ENCODE data around the gene CLPTM1. TPM values are rescaled to one million over a fixed set of nuclear protein-coding genes. Genes with fewer than 3 reads are reported as not detected.

CLPTM1 gene
- 51.3 and 58.8 TPM in 2 replicates for total RNA-seq

GRCh38 chr19:44954649-44955504 is at the start of gene CLPTM1:
CLPTM1 (plus strand) TSS chr19:44955380; CDS start chr19:44955396, 16 bp downstream.

GRCh38 chr19:44905437-44906160 is 49.6 kb upstream of the CLPTM1 start, which contains the start of gene APOE:
APOE (plus strand) TSS chr19:44905796; CDS start chr19:44906625, 829 bp downstream.

GRCh38 chr19:44914433-44915206 is 40.6 kb upstream of the CLPTM1 start, which contains the start of gene APOC1:
APOC1 (plus strand) TSS chr19:44914608; CDS start chr19:44914892, 284 bp downstream.

GRCh38 chr19:44942067-44942571 is 13.1 kb upstream of the CLPTM1 start, which contains the start of gene APOC4:
APOC4 (plus strand) TSS chr19:44942237; CDS start chr19:44942278, 41 bp downstream.

GRCh38 chr19:45001087-45001739 is 46.0 kb downstream of the CLPTM1 start, which contains the start of gene RELB:
RELB (plus strand) TSS chr19:45001464; CDS start chr19:45001580, 116 bp downstream.

DNA sequence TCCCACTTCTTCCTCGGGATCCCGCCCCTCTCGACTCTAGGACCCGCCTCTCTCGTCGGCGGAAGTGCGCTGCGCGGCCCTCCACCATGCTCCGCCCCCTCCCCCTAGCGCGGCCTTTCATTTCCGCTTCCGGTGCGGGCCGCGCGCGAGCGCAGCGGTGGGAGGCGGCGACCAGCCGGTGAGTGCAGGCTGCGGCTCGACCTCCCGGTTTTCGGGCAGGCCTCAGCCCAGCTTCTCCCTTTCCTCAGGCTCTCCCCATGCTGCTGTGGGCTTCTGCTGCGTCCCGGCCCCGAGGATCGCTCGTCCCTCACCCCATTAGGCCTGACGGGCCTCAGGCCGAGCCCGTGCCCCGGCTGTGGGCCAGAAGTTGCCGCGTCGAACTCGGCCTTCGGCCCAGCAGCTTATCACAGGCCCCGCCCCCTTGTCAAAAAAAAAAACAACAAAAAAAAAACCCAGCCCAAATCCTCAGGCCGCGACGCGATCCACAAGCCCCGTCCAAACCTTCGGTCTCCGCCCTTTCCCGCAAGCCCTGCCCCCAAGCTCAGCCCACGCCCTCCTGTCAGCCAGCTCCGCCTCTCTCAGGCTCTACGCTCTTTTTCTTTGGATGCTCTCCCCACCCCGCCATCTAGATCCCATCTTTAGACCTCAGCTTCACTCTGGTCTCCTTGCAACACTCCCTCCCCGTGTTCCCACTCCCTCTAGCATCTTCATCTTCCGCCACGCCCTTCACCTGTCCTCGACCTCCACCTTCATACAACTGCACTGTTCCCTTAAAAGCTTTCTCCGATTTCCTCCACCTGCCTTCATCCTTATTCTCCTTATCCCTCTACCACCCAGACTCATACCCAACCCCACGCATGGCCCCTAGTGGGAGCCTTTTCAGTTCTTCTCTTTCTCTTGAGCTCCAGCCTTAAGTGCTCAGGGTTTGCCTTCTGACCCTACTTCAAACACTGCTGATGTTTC is 84.0 kb downstream of the CLPTM1 start, which contains the start of gene CLASRP:
Gene CLASRP, plus strand, starts transcription at position 115 of the 963 bp plus-strand sequence. CDS start 1,168 bp downstream, outside the sequence.

Other genes with a start within 250 kb of the CLPTM1 start
- 4.8 and 5.6 TPM in 2 replicates for gene BCL3, start 206.7 kb upstream of the CLPTM1 start, total RNA-seq
- gene CBLC, start 177.5 kb upstream of the CLPTM1 start, total RNA-seq = not detected in 2 replicates
- 29.4 and 41.2 TPM in 2 replicates for gene BCAM, start 146.3 kb upstream of the CLPTM1 start, total RNA-seq
- gene NECTIN2, start 109.1 kb upstream of the CLPTM1 start, total RNA-seq = 141 and 176 TPM in 2 replicates
- 88.1 and 88.8 TPM in 2 replicates for gene TOMM40, start 64.1 kb upstream of the CLPTM1 start, total RNA-seq
- 0.67 and 0.98 TPM in 2 replicates for gene APOE, start 49.6 kb upstream of the CLPTM1 start, total RNA-seq
- 0.33 and 0.86 TPM in 2 replicates for gene APOC1, start 40.8 kb upstream of the CLPTM1 start, total RNA-seq
- not detected in 2 replicates for gene APOC4, start 13.1 kb upstream of the CLPTM1 start, total RNA-seq
- not detected in 2 replicates for gene APOC2, start 9.3 kb upstream of the CLPTM1 start, total RNA-seq
- gene RELB, start 46.1 kb downstream of the CLPTM1 start, total RNA-seq = 12.4 and 14.7 TPM in 2 replicates
- gene CLASRP, start 83.7 kb downstream of the CLPTM1 start, total RNA-seq = 19.6 and 31.4 TPM in 2 replicates
- 0.33 and 0.48 TPM in 2 replicates for gene ZNF296, start 121.1 kb downstream of the CLPTM1 start, total RNA-seq
- gene GEMIN7, start 123.9 kb downstream of the CLPTM1 start, total RNA-seq = 21.6 and 27.9 TPM in 2 replicates
- 37.4 and 50.3 TPM in 2 replicates for gene PPP1R37, start 137.8 kb downstream of the CLPTM1 start, total RNA-seq
- 0.65 TPM in 1 of 2 replicates, not detected in the other for gene NKPD1, start 205.6 kb downstream of the CLPTM1 start, total RNA-seq
- 11.9 and 28.4 TPM in 2 replicates for gene TRAPPC6A, start 222.9 kb downstream of the CLPTM1 start, total RNA-seq
- 8.8 and 9.1 TPM in 2 replicates for gene BLOC1S3, start 223.4 kb downstream of the CLPTM1 start, total RNA-seq